ENCODE results near the gene ADGRL1. TPM values are rescaled to one million over a fixed set of nuclear protein-coding genes. Genes with fewer than 3 reads are reported as not detected.
A peak's percentile ranks its signal among the peaks of the same experiment; 100 is the strongest.
"Not testable (repeated sequence)": the region's sequence is repeated elsewhere in the genome, so short reads cannot be mapped to it uniquely, and the experiment has no call there.

The ADGRL1 gene
- total and polyA plus RNA-seq, 2 donors (not counting 1 experiment from before 2014, with no cell fraction given): 1.7 to 3.5 TPM

DNA sequence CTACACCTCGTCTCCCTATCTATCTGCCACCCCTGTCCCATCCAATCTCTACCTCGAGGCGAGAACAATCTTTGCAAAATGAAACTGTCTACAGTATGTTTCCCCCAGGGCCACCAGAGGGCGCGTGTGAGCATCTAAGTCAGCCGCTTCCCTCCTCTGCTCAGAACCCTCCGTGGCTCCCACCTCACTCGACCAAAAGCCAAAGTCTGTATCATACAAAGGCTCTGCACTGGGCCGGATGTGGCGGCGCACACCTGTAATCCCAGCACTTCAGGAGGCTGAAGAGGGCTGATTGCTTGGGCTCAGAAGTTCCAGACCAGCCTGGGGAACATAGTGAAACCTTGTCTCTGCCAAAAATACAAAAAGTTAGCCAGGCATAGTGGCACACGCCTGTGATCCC, 9.9 kb downstream of the ADGRL1 start:
- not testable (repeated sequence) for H3K27me3 ChIP-seq (ENCODE audit: control insufficient read depth, insufficient read depth, low read length); H3K36me3 ChIP-seq (ENCODE audit: control insufficient read depth, insufficient read depth, low read length); H3K27ac ChIP-seq (ENCODE audit: insufficient read depth, low read length); H3K9ac ChIP-seq (ENCODE audit: insufficient read depth, low read length); H4K20me1 ChIP-seq (ENCODE audit: control insufficient read depth, extremely low read depth, insufficient read depth, low read length); H3K4me2 ChIP-seq (ENCODE audit: extremely low read depth, insufficient read depth, low read length); H2AFZ ChIP-seq (ENCODE audit: low read length); H3K4me1 ChIP-seq (ENCODE audit: control insufficient read depth, extremely low read depth, insufficient read depth, low read length); H3K79me2 ChIP-seq (ENCODE audit: control insufficient read depth, insufficient read depth, low read length); H3K9me3 ChIP-seq (ENCODE audit: control insufficient read depth, insufficient read depth, low read depth, low read length); H3K4me3 ChIP-seq (replicated peaks in 1 of 4; ENCODE audit: control extremely low read depth in 1 of 4, insufficient read depth in 1 of 4, low read depth in 3 of 4, low read length in 4 of 4)
- peak; percentile 18 to 51 for DNase-seq (ENCODE audit: low read depth in 2 of 2)
- TF ChIP-seq, protein P1, sequence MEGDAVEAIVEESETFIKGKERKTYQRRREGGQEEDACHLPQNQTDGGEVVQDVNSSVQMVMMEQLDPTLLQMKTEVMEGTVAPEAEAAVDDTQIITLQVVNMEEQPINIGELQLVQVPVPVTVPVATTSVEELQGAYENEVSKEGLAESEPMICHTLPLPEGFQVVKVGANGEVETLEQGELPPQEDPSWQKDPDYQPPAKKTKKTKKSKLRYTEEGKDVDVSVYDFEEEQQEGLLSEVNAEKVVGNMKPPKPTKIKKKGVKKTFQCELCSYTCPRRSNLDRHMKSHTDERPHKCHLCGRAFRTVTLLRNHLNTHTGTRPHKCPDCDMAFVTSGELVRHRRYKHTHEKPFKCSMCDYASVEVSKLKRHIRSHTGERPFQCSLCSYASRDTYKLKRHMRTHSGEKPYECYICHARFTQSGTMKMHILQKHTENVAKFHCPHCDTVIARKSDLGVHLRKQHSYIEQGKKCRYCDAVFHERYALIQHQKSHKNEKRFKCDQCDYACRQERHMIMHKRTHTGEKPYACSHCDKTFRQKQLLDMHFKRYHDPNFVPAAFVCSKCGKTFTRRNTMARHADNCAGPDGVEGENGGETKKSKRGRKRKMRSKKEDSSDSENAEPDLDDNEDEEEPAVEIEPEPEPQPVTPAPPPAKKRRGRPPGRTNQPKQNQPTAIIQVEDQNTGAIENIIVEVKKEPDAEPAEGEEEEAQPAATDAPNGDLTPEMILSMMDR (conservative IDR thresholded peaks at IDR 0.05 in 1 of 2, IDR thresholded peaks at IDR 0.05 in 1 of 2; ENCODE audit: low read depth in 1 of 2, low read length in 2 of 2): peak; percentile 51 to 68

DNA sequence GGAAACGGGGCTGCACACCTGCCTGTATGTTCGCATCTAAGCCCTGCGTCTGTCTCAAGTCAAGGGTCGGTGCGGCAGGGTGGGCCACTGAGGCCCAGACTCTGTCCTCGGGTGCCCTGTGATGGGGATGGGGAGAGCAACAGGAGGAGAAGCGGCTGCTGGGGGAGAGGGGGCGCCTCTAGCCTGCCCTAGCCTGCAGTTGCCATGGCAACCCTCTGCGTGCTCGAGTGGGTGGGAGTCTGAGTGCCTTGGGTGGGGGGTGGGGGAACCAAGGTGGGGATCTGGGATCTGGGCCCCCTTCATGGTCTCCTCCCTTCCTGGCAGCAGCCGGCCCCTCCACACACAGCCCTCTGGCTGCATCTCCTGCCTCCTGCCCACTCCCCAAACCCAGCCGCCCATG, 10.8 kb downstream of the ADGRL1 start:
- DNase-seq (ENCODE audit: low read depth in 2 of 2): not testable (repeated sequence)

DNA sequence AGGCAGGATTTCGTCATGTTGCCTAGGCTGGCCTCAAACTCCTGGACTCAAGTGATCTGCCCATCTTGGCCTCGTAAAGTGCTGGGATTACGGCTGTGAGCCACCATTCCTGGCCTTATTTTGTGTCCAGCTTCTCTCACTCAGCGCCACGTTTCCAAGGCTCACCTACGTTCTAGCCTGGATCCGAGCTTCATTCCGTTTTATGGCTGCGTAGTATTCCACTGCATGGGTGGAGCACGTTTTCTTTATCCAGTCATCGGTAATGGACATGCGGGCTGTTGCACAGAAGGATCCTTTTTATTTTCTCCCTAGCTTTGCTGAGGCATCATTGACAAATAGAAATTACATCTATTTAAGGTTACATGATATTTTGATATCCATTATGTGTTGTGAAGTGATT, 16.6 kb downstream of the ADGRL1 start:
- no peak overlapping the region for H3K27ac ChIP-seq (ENCODE audit: insufficient read depth, low read length)
- no peaks in the 10 kb centered on the region for H3K4me1 ChIP-seq (ENCODE audit: control insufficient read depth, extremely low read depth, insufficient read depth, low read length)
- no peak for DNase-seq (ENCODE audit: low read depth in 2 of 2)
- H3K79me2 ChIP-seq (ENCODE audit: control insufficient read depth, insufficient read depth, low read length): no peaks in the 10 kb centered on the region
- no peaks in the 10 kb centered on the region for H3K27me3 ChIP-seq (ENCODE audit: control insufficient read depth, insufficient read depth, low read length)
- H2AFZ ChIP-seq (ENCODE audit: low read length): no peak overlapping the region
- no peak overlapping the region for H3K4me3 ChIP-seq (replicated peaks in 1 of 4; ENCODE audit: control extremely low read depth in 1 of 4, insufficient read depth in 1 of 4, low read depth in 3 of 4, low read length in 4 of 4)
- H3K4me2 ChIP-seq (ENCODE audit: extremely low read depth, insufficient read depth, low read length): no peak overlapping the region
- H3K9ac ChIP-seq (ENCODE audit: insufficient read depth, low read length): no peak overlapping the region
- no peaks in the 10 kb centered on the region for H3K9me3 ChIP-seq (ENCODE audit: control insufficient read depth, insufficient read depth, low read depth, low read length)
- no peaks in the 10 kb centered on the region for H3K36me3 ChIP-seq (ENCODE audit: control insufficient read depth, insufficient read depth, low read length)
- no peak for TF ChIP-seq EZH2 (IDR thresholded peaks at IDR 0.05; ENCODE audit: low read length, missing control alignments)
- TF ChIP-seq, protein P1 (conservative IDR thresholded peaks at IDR 0.05 in 1 of 2, IDR thresholded peaks at IDR 0.05 in 1 of 2; ENCODE audit: low read depth in 1 of 2, low read length in 2 of 2): no peak
- H4K20me1 ChIP-seq (ENCODE audit: control insufficient read depth, extremely low read depth, insufficient read depth, low read length): no peaks in the 10 kb centered on the region

More for the DNA sequence above, 10.8 kb downstream of the ADGRL1 start:
- not testable (repeated sequence) for H2AFZ ChIP-seq (ENCODE audit: low read length); H3K9ac ChIP-seq (ENCODE audit: insufficient read depth, low read length); H3K79me2 ChIP-seq (ENCODE audit: control insufficient read depth, insufficient read depth, low read length); H3K4me3 ChIP-seq (replicated peaks in 1 of 4; ENCODE audit: control extremely low read depth in 1 of 4, insufficient read depth in 1 of 4, low read depth in 3 of 4, low read length in 4 of 4); H3K9me3 ChIP-seq (ENCODE audit: control insufficient read depth, insufficient read depth, low read depth, low read length); H3K27me3 ChIP-seq (ENCODE audit: control insufficient read depth, insufficient read depth, low read length); H3K4me1 ChIP-seq (ENCODE audit: control insufficient read depth, extremely low read depth, insufficient read depth, low read length); H3K36me3 ChIP-seq (ENCODE audit: control insufficient read depth, insufficient read depth, low read length); H4K20me1 ChIP-seq (ENCODE audit: control insufficient read depth, extremely low read depth, insufficient read depth, low read length); H3K4me2 ChIP-seq (ENCODE audit: extremely low read depth, insufficient read depth, low read length); H3K27ac ChIP-seq (ENCODE audit: insufficient read depth, low read length)

DNA sequence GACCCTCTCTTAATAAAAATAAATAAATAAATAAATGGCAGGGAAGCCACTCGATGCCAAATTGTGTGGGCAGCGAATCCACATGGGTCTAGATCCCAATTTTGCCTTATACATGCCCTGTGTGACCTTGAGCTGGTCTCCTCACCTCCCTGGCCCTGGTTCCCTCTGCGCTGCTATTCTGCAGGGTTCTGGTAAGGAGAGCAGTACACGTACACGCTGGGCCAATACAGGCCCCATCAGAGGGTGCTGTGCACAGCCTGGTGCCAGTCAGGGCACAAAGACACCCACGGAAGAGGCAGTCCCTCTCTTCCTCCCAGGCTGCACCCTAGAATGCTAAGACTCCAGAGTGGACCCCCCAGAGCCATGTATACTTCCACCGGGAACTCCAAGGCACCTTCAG, 17.9 kb downstream of the ADGRL1 start:
- not testable (repeated sequence) for H3K27me3 ChIP-seq (ENCODE audit: control insufficient read depth, insufficient read depth, low read length); H3K9ac ChIP-seq (ENCODE audit: insufficient read depth, low read length); H3K4me1 ChIP-seq (ENCODE audit: control insufficient read depth, extremely low read depth, insufficient read depth, low read length); H3K36me3 ChIP-seq (ENCODE audit: control insufficient read depth, insufficient read depth, low read length); DNase-seq (ENCODE audit: low read depth in 2 of 2); H4K20me1 ChIP-seq (ENCODE audit: control insufficient read depth, extremely low read depth, insufficient read depth, low read length); H3K79me2 ChIP-seq (ENCODE audit: control insufficient read depth, insufficient read depth, low read length); H3K27ac ChIP-seq (ENCODE audit: insufficient read depth, low read length); H3K4me3 ChIP-seq (replicated peaks in 1 of 4; ENCODE audit: control extremely low read depth in 1 of 4, insufficient read depth in 1 of 4, low read depth in 3 of 4, low read length in 4 of 4); H3K4me2 ChIP-seq (ENCODE audit: extremely low read depth, insufficient read depth, low read length); H3K9me3 ChIP-seq (ENCODE audit: control insufficient read depth, insufficient read depth, low read depth, low read length); H2AFZ ChIP-seq (ENCODE audit: low read length)
